Hematopoietic multipotent progenitor cell treated with erythropoietin and hydrocortisone succinate and interleukin-3 and kit ligand, for 17 days (in vitro differentiated cells): Measurements from ENCODE around the gene DENND2A.
"Not testable (repeated sequence)": the region's sequence is repeated elsewhere in the genome, so short reads cannot be mapped to it uniquely, and the experiment has no call there.

ENCODE experiments used
- DNase-seq: peaks from one replicate; pipeline ENCODE4 v3.0.0-alpha.2; 2015; ENCODE audit warnings: low spot score

The DENND2A gene

GRCh38 chr7:140506788-140507464 lies 133.7 kb downstream of the DENND2A start:
- DNase-seq, result peak; percentile 79

DNA sequence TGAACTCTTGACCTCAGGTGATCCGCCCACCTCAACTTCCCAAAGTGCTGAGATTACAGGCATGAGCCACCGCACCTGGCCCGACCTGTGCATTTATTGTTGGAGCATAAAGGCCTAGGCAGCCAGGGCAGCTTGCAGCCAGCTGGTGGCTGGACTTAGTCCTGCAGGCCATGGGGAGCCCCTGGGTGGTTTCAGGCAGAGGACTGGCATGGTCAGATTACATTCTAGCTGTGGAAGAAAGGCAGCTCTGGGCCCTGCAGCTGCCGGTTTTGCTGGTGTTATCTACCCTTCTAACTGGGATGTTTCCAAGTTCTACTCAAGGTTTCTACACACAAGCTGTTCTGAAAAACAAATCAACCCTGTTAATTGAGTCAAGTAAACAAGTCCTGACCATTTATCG lies 138.6 kb downstream of the DENND2A start:
- peak; percentile 84 for DNase-seq

- not testable (repeated sequence) for DNase-seq
These were observed 142.8 kb downstream of the DENND2A start for GRCh38 chr7:140497807-140498206.

- no peak for DNase-seq
These were observed 143.3 kb downstream of the DENND2A start for GRCh38 chr7:140497241-140497769.

DNA sequence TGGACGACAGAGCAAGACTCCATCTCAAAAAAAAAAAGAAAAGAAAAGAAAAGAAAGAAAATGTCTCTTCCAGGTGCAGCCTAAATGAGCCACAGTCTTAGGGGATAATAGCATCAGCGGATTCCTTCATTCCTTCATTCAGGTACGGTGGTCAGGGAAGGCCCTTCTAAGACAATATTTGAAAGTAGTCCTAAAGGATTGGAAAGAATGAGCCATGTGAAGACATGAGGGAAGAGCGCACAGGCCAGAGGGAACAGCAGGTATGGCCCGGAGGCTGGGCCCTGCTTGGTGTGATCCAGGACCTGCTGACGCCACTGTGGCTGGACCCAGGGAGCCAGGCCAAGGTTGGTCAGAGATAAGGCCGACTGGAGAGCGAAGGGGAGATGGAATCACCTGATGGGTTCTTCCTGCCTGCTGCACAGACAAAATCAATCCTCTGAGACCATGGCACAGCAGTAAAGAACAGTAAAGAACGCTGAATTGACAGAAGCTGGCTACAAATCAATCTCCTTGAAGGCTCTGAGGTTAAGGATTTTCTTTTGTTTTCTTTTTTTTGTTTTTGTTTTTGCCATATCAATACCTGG lies 145.0 kb downstream of the DENND2A start:
- no peak for DNase-seq

GRCh38 chr7:140494867-140495266 lies 145.7 kb downstream of the DENND2A start:
- no peak for DNase-seq

GRCh38 chr7:140489026-140489359 lies 151.6 kb downstream of the DENND2A start:
- no peak for DNase-seq

- no peak for DNase-seq
These were observed 154.9 kb downstream of the DENND2A start for GRCh38 chr7:140485500-140486265.

DNA sequence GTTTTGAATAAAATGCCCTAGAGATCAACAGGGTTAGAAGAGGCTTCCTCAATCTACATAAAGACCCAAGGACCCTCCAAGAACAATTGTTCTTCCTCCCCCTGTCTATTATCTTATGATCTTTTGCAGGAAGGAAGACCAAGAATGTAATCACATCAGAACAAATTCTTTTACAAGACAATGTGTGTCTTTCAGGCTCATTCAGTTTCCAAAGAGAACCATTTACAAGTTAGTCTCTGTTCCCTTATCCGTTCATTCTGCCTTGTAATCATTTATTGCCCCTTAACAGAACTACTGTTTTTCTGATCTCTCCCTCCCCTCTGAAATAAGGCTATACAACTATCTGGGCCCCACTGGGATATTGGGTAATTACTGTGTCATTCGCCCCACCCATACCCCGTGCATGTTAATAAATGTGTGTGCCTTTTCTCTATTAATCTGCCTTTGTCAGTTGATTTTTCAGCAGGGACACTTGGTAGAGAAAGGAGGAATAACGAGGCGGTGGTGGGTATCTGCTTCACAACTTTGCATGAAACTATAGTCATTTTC lies 155.6 kb downstream of the DENND2A start:
- DNase-seq, result no peak

- DNase-seq, result no peak
These were observed 156.1 kb downstream of the DENND2A start for GRCh38 chr7:140484479-140484878.

DNA sequence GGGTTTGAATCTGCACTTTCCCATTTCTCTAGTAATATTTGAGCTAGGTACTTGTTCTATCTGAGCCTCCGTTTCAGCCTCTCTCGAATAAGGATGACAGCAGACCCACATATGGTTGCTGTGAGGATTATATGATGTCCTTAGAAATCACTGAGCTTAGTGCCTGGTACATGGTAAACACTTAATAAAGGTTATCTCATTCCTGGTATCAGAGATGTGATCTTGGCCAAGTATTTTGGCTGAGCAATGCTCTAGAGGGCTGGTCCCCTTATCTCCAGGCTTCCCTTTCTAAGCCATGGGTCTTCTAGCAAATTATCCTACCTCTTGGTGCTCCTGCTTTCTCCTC lies 160.9 kb downstream of the DENND2A start:
- DNase-seq, result no peak

DNA sequence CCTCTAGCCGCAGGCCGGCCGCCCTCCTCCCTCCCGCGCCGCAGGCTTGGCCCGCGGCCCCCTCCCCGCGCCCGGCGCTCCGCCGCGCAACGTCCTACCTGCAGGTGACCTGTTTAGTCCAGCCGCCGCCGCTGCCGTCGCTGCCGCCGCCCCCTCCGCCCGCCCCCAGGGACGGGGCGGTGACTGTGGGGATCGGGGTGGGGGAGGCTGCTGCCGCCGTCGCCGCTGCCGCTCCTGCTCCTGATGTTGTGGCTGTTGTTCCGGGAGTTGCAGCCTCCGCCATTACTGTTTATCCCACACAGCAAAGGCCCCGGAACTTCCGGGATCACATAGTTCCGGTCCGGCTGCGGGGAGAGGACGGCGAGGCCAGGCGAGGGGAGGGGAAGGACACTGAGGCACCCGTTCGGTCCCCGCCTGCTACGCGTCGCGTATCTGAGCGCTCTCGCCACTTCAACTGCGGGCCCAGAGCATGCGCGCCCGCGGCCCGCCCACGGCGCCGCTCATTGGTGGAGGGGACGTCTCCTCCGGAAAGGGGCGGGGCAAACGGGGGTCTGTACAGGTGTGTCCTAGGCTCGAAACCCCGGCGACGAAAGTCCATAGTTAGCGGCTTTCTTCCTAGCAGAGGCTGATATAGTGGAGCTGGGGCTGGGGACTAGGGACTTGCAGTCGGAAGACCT lies 161.4 kb downstream of the DENND2A start, which contains the start of gene MKRN1:
Gene MKRN1, minus strand, starts transcription at position 444 of the 677 bp plus-strand sequence. Its CDS starts 161 bp downstream, at position 283.
- DNase-seq, result peak; percentile 95

DNA sequence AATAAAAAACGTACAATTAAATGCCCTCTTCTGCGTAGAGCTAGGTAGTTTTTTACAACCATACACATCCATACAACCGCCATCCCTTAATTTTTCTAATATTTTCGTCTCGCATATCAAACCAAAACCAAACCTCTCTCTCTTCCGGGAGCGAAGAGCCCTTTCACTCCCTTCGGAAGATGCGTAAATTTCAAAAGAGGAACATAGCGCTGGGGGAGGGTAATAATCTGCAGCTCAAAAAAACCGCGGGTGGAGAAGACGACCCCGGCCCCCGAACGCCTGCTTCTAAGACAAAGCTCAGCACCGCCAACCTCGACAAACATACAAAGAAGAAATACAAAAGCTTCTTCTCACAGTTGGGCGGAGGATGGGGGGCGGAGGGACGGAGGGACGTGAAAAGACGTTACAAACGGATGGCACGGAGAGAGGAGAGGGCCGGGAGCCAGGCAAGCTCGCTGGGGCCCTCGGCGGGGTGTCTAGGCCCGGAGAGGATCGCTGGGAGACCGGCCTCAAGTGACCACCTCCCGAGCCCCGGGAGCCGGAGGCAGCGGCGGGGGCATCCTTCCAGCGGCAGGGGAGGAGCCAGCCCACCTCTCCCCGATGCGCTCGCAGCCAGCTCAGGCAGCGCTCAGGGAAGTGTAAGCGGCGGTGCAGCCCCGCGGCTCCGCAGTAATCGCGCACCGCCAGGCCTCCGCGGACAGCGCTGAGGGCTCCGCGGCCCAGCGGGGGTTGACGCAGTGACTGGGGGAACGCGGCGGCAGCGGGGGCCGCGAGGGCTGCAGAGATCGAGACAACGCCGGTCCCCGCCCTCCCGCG lies 162.2 kb downstream of the DENND2A start:
- DNase-seq, result peak; percentile 57

GRCh38 chr7:140476698-140477261 lies 163.8 kb downstream of the DENND2A start:
- peak; percentile 35 for DNase-seq

DNA sequence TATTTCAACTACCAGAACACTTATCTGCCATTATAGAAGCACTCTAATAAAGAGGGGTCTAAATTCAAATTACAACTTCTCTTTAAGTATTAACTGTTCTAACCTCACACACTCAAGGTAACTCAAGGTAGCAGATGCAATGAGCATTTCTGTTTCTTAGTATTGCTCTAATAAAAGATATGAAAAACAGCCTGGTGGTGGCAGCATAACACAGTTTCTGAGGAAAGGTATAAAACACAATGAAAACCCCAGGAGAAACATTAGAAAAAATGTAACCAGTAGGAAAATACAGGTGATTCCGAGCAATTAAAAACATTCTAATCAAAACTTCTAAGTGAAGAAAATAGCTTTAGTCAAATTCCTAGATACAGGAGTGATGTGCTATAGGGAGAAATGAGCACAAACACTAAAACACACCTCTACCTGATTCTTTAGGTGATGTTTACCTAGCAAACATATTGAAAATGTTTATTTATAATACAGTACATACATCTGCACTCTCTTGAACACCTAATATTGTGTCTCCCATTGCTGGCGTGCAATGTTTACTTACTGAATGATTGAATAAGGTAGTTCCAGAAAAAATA lies 164.8 kb downstream of the DENND2A start:
- DNase-seq, result peak; percentile 83
